Astrocyte (in vitro differentiated cells and primary cell): ENCODE data around the gene IL6. TPM values are rescaled to one million over a fixed set of nuclear protein-coding genes. Genes with fewer than 3 reads are reported as not detected.

Source experiments
- DNase-seq: peaks from one replicate; pipeline ENCODE4 v3.0.0-alpha.2; 2010; ENCODE audit warnings: low read depth
- FAIRE-seq: peaks from 2 replicates; lab custom pipeline; 2011; peaks lifted over from hg19 to GRCh38; lab: Jason Lieb, UNC
- H2AFZ ChIP-seq: 2 replicates; pipeline ENCODE4 v1.6.0; 2012; ENCODE audit warnings: low read depth, low read length, inconsistent platforms
- H3K27ac ChIP-seq: 2 replicates; pipeline ENCODE4 v1.5.1; 2011; ENCODE audit warnings: low read depth, low read length, inconsistent platforms
- H3K27me3 ChIP-seq: 2 replicates; pipeline ENCODE4 v1.6.0; 2011; ENCODE audit warnings: low read length, inconsistent platforms; ENCODE audit not compliant: insufficient read depth
- H3K36me3 ChIP-seq: 2 replicates; pipeline ENCODE4 v1.5.1; 2011; ENCODE audit warnings: low read length, inconsistent platforms; ENCODE audit not compliant: insufficient read depth
- H3K4me1 ChIP-seq: 2 replicates; pipeline ENCODE4 v1.5.1; 2011; ENCODE audit warnings: low read length, inconsistent platforms; ENCODE audit not compliant: insufficient read depth
- H3K4me2 ChIP-seq: 2 replicates; pipeline ENCODE4 v1.6.0; 2012; ENCODE audit warnings: low read length, inconsistent platforms
- H3K4me3 ChIP-seq: 2 replicates; pipeline ENCODE4 v1.5.1; 2011; ENCODE audit warnings: low read depth, mild to moderate bottlenecking, low read length, inconsistent platforms; ENCODE audit not compliant: insufficient read depth
- H3K79me2 ChIP-seq: 2 replicates; pipeline ENCODE4 v1.6.0; 2012; ENCODE audit warnings: mild to moderate bottlenecking, low read length, inconsistent platforms; ENCODE audit not compliant: insufficient read depth
- H3K9ac ChIP-seq: 2 replicates; pipeline ENCODE4 v1.6.0; 2012; ENCODE audit warnings: mild to moderate bottlenecking, low read length, inconsistent platforms
- H3K9me3 ChIP-seq: 2 replicates; pipeline ENCODE4 v1.5.1; 2012; ENCODE audit warnings: low read depth, mild to moderate bottlenecking, low read length, inconsistent platforms; ENCODE audit not compliant: insufficient read depth
- H4K20me1 ChIP-seq: 2 replicates; pipeline ENCODE4 v1.6.0; 2012; ENCODE audit warnings: low read length, inconsistent platforms; ENCODE audit not compliant: insufficient read depth
- H3K27ac Mint-ChIP-seq: one replicate; pipeline ENCODE4 v1.8.0; 2021; ENCODE audit warnings: mild to moderate bottlenecking, mixed read lengths; ENCODE audit not compliant: unreplicated experiment
- H3K27me3 Mint-ChIP-seq: one replicate; pipeline ENCODE4 v1.8.0; 2021; ENCODE audit warnings: low read depth, mixed read lengths; ENCODE audit not compliant: unreplicated experiment
- H3K36me3 Mint-ChIP-seq: one replicate; pipeline ENCODE4 v1.8.0; 2021; ENCODE audit warnings: low read depth, mixed read lengths; ENCODE audit not compliant: unreplicated experiment
- H3K4me1 Mint-ChIP-seq: one replicate; pipeline ENCODE4 v1.8.0; 2021; ENCODE audit warnings: low read depth, mixed read lengths; ENCODE audit not compliant: unreplicated experiment
- H3K4me3 Mint-ChIP-seq: one replicate; pipeline ENCODE4 v1.8.0; 2021; ENCODE audit warnings: mild to moderate bottlenecking, moderate library complexity, mixed read lengths; ENCODE audit not compliant: unreplicated experiment
- H3K9me3 Mint-ChIP-seq: one replicate; pipeline ENCODE4 v1.8.0; 2021; ENCODE audit warnings: mild to moderate bottlenecking, mixed read lengths; ENCODE audit not compliant: unreplicated experiment
- EZH2 ChIP-seq: IDR thresholded peaks from 2 replicates; pipeline ENCODE4 v1.6.1; 2012; ENCODE audit warnings: mild to moderate bottlenecking, low read length, inconsistent platforms; ENCODE audit not compliant: insufficient read depth
- total RNA-seq: library from RNA; stranded (reverse); gene quantifications from 2 replicates; pipeline ENCODE4 v1.2.1, GENCODE V29; 2021
- TF ChIP-seq, protein P1 (sequence below): IDR thresholded peaks from 2 replicates; pipeline ENCODE4 v1.5.1; 2011; ENCODE audit warnings: low read depth, mild to moderate bottlenecking, inconsistent platforms, low read length, moderate library complexity; ENCODE audit not compliant: insufficient read depth

Gene IL6
- total RNA-seq, 1 donor from 2014 or later, result 2.5 TPM

DNA sequence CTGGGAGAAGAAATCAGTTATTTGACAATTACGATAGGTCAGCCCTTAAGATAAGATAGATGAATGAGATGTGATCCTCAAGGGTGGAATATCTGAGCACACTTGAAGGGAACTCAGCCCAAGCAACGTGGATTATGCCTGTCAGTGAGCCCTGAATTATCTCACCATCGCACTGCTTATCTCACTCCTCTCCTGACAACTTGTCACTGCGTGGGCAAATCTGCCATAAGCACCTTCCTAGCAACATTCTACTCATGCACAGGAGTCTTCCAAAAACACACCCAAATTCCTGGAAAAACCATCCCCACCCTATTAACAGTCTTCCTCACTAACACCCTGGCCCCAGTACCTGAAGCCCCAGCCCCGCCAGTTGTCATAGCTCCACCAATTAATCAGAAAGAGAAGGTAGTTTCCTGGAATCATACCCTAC is 46.5 kb upstream of the IL6 start:
- TF ChIP-seq, protein P1, sequence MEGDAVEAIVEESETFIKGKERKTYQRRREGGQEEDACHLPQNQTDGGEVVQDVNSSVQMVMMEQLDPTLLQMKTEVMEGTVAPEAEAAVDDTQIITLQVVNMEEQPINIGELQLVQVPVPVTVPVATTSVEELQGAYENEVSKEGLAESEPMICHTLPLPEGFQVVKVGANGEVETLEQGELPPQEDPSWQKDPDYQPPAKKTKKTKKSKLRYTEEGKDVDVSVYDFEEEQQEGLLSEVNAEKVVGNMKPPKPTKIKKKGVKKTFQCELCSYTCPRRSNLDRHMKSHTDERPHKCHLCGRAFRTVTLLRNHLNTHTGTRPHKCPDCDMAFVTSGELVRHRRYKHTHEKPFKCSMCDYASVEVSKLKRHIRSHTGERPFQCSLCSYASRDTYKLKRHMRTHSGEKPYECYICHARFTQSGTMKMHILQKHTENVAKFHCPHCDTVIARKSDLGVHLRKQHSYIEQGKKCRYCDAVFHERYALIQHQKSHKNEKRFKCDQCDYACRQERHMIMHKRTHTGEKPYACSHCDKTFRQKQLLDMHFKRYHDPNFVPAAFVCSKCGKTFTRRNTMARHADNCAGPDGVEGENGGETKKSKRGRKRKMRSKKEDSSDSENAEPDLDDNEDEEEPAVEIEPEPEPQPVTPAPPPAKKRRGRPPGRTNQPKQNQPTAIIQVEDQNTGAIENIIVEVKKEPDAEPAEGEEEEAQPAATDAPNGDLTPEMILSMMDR, result no peak
- TF ChIP-seq EZH2, result no peak
- no peaks in the 10 kb centered on the region for H3K27me3 ChIP-seq
- Mint-ChIP-seq H3K36me3 (no peaks in the 10 kb centered on the region), H3K27me3 (peaks cover 5% of the 10 kb centered on the region), H3K4me1 (peaks cover 14% of the 10 kb centered on the region), H3K4me3 (no peak overlapping the region), H3K27ac (no peak overlapping the region), H3K9me3 (no peaks in the 10 kb centered on the region)
- H3K4me2 ChIP-seq, result no peak overlapping the region
- H3K36me3 ChIP-seq, result no peaks in the 10 kb centered on the region
- H3K4me3 ChIP-seq, result no peak overlapping the region
- no peaks in the 10 kb centered on the region for H3K79me2 ChIP-seq
- H3K4me1 ChIP-seq, result peaks cover 7% of the 10 kb centered on the region
- no peak for FAIRE-seq
- H3K9me3 ChIP-seq, result no peaks in the 10 kb centered on the region
- no peak overlapping the region for H3K27ac ChIP-seq
- no peak for DNase-seq
- H4K20me1 ChIP-seq, result no peaks in the 10 kb centered on the region
- H3K9ac ChIP-seq, result no peak overlapping the region
- H2AFZ ChIP-seq, result no peak overlapping the region

DNA sequence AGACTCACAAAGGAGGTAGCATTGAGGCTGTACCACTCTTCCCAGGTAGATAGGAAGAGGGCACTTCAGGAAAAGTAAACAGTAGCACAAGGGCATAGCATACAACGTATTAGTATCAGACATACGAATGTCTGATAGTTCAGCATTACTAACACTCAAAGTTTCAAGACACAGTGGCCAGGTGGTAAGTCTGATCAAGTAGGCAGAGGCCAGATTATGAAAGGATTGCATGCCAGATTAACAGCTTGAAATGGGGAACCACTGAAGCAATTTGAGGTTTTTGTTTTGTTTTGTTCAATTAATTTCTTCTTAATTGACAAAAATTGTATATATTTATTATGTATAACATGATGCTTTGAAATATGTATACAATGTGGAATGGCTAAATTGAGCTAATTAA is 45.7 kb upstream of the IL6 start:
- DNase-seq (no peak), FAIRE-seq (no peak)
- Histone ChIP-seq H3K9ac (no peak overlapping the region), H3K4me1 (peaks cover under 1% of the 10 kb centered on the region), H2AFZ (no peak overlapping the region), H3K4me3 (no peak overlapping the region), H3K36me3 (no peaks in the 10 kb centered on the region), H4K20me1 (no peaks in the 10 kb centered on the region), H3K79me2 (no peaks in the 10 kb centered on the region), H3K4me2 (no peak overlapping the region), H3K27ac (no peak overlapping the region), H3K9me3 (no peaks in the 10 kb centered on the region), H3K27me3 (no peaks in the 10 kb centered on the region)
- Mint-ChIP-seq H3K9me3 (no peaks in the 10 kb centered on the region), H3K4me1 (peaks cover 9% of the 10 kb centered on the region), H3K4me3 (no peak overlapping the region), H3K27me3 (peaks cover 5% of the 10 kb centered on the region), H3K36me3 (no peaks in the 10 kb centered on the region), H3K27ac (no peak overlapping the region)
- TF ChIP-seq, protein P1, result no peak
- no peak for TF ChIP-seq EZH2

DNA sequence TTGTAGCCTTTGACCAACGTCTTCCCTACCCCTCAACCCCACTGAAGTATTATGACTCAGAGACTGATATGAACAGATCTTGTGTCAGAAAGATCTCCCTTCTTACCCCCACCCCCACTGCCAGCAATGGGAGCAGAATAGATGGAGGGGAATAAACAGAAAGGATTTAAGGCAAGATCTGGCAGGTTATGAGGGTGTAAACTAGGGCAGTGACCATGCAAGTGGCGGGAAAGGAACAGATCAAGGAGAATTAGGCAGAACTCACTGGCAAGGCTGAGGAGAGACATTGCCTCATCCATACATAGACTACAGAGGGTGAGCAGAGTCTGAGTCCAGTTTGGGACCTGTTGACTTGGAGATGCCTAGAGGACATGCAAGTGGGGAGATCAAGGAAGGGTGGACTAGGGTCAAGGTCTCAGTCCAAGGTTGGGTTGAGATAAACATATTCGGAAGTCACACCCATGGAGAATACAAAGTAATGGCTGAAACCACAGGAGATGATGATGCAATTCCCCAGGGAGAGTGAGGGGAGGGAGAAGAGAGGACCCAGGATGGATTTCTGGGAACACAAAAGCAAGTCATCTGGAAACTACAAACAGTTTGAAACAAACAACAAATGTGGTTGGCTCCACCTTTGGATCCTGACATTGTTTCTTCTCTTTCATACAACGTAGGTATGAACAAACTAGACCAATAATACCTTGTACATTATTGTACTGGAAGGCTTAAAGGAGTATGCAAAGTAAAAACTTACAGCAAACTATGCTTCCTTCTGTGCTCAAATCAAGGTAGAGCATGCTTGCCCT is 44.9 kb upstream of the IL6 start:
- Mint-ChIP-seq H3K36me3 (no peaks in the 10 kb centered on the region), H3K4me3 (no peak overlapping the region), H3K4me1 (peaks cover 8% of the 10 kb centered on the region), H3K27ac (peak overlapping the region; percentile 38), H3K9me3 (no peaks in the 10 kb centered on the region), H3K27me3 (peaks cover 5% of the 10 kb centered on the region)
- Histone ChIP-seq H3K79me2 (no peaks in the 10 kb centered on the region), H2AFZ (no peak overlapping the region), H3K36me3 (no peaks in the 10 kb centered on the region), H4K20me1 (no peaks in the 10 kb centered on the region), H3K4me3 (no peak overlapping the region), H3K4me2 (no peak overlapping the region), H3K27ac (no peak overlapping the region), H3K4me1 (no peaks in the 10 kb centered on the region), H3K9me3 (no peaks in the 10 kb centered on the region), H3K9ac (no peak overlapping the region), H3K27me3 (no peaks in the 10 kb centered on the region)
- no peak for TF ChIP-seq EZH2
- TF ChIP-seq, protein P1, result no peak
- DNase-seq (no peak), FAIRE-seq (no peak)
